Body of pancreas (tissue), 4 donors: ENCODE data around the gene SLC7A7. TPM values are rescaled to one million over a fixed set of nuclear protein-coding genes. Genes with fewer than 3 reads are reported as not detected.
"Not testable (repeated sequence)": the region's sequence is repeated elsewhere in the genome, so short reads cannot be mapped to it uniquely, and the experiment has no call there.

ENCODE experiments used
- ATAC-seq: fragments of 150-250 bp; one replicate; pipeline ENCODE4 v1.9.1; 2016
- DNase-seq, 4 donors: peaks; one replicate each; pipeline ENCODE4 v3.0.0-alpha.2; 2019
- H3K27ac ChIP-seq, 4 donors: fragments of 200-600 bp; sonication (generic); 1 replicate in 3 of 4; 2 replicates in 1 of 4; pipeline versions ENCODE4 v1.5.1 to v1.6.1; 2016 to 2019; ENCODE audit warnings: mild to moderate bottlenecking in 1 of 4, mixed read lengths in 1 of 4, moderate library complexity in 1 of 4
- H3K27me3 ChIP-seq, 2 donors: fragments of 200-600 bp; sonication (generic); one replicate each; pipeline ENCODE4 v1.6.0; 2016; ENCODE audit warnings: mild to moderate bottlenecking in 1 of 2
- H3K36me3 ChIP-seq, 2 donors: fragments of 200-600 bp; sonication (generic); replicated peaks in 1 of 2; 2 replicates each; pipeline ENCODE4 v1.5.1; 2016; ENCODE audit warnings: low read depth in 2 of 2; ENCODE audit not compliant: insufficient read depth in 1 of 2
- H3K4me1 ChIP-seq: fragments of 200-600 bp; sonication (generic); one replicate; pipeline ENCODE4 v1.6.0; 2016
- H3K4me3 ChIP-seq, 2 donors: fragments of 200-600 bp; sonication (generic); 1 replicate in 1 of 2; 2 replicates in 1 of 2; pipeline ENCODE4 v1.5.1; 2016 to 2019
- H3K9me3 ChIP-seq, 3 donors: fragments of 200-600 bp; sonication (generic); 1 replicate in 2 of 3; 2 replicates in 1 of 3; pipeline ENCODE4 v1.5.1; 2016
- POLR2A ChIP-seq, 3 donors: fragments of 450-650 bp; IDR thresholded peaks; one replicate each; pipeline ENCODE4 v1.6.1; 2016; ENCODE audit warnings: antibody characterized with exemption in 3 of 3, mild to moderate bottlenecking in 2 of 3
- WGBS, 2 donors: methylation state at CpG; one replicate each; pipeline ENCODE4 v1.1.5; 2017; 5-methylcytosine and 5-hydroxymethylcytosine counted together
- intact Hi-C: fragments of 100-400 bp; cut with DNase I; formaldehyde crosslinking; loops from one replicate; pipeline ENCODE4 v1.15.1; 2023
- total RNA-seq, 2 donors: library from RNA; depleted of rRNA; stranded (reverse); fragments of >200 nt; gene quantifications; one replicate each; pipeline ENCODE4 v1.1.0, GENCODE V29; 2016
- TF ChIP-seq, protein P1 (sequence below), 7 experiments: fragments of 450-650 bp in 4 of 7; fragments of 200-600 bp in 3 of 7; sonication (generic) in 3 of 7; IDR thresholded peaks; one replicate each; pipeline ENCODE4 v1.5.1; 2016 to 2019; ENCODE audit warnings: antibody characterized with exemption in 7 of 7

The SLC7A7 gene
- 10 to 100 TPM in 1 of 2 donors, 1 to 10 TPM in 1; 6.9 to 16.6 TPM for total RNA-seq

DNA sequence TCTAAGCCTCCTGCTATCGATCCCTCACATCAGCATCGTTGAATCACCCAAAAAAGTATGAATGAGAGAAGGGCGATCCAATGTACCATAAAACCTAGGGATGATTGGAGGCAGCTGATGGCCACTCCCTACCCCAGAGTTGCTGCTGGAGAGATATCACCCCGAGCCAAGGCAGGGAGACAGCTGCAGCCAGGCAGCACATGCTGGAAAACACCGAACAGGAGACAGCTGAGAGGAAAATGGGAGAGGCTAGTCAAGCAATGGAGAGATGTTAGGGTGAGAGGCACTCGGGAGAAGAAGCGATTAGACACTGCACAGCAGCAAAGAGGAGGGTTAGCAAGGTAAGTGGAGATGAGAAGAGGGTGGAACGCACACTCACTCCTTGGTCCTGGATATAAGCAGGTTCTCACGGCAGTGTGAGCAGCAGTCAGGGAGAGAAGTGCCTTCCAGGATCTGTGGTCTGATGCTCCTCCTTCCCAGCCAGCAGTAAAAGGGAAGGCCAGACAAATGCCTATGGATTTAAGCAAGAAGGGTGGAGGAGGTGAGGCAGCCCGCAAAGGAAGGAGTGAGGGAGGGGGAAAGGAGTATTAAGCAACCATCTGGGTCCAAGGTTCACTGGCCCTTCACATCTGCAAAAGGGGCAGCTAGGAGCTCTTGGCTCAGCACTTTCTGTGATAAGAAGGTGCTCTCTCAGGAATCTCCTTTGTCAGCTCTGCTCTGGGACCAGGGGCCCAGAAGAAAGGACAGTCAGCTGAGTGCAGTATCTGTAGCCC lies at the start of gene SLC7A7:
Gene SLC7A7 (minus strand): TSS at position 495 of the 773 bp plus-strand sequence. CDS start 2,037 bp downstream, outside the sequence.
- DNase-seq (peak in 1 of 4 donors; percentile 41), ATAC-seq (no peak)
- intact Hi-C loops, result no loop called here

DNA sequence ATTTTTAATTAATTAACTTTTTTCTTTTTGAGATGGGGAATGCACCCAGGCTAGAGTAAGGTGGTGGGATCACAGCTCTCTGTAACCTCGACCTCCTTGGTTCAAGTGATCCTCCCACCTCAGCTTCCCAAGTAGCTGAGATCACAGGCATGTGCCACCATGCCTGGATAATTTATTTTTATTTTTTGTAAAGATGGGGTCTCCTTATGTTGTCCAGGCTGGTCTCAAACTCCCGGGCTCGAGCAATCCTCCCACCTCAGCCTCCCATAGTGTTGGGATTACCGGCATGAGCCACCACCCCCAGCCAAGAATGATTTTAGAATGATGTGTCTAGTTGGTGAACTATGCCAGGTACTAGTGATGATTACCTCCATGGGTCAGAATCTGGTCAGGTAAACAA lies 49.7 kb upstream of the SLC7A7 start:
- Histone ChIP-seq H3K4me1 (peaks cover under 1% of the 10 kb centered on the region), H3K36me3 (no peaks in the 10 kb centered on the region), H3K27me3 (no peaks in the 10 kb centered on the region), H3K9me3 (no peaks in the 10 kb centered on the region), H3K27ac (no peak overlapping the region), H3K4me3 (no peak overlapping the region)
- DNase-seq, result no peak
- no peak for ATAC-seq
- WGBS, 2 donors, result 75 to 79% methylated on average over 4 of the region's 4 CpGs
- intact Hi-C loops, result no loop called here
- TF ChIP-seq, protein P1, sequence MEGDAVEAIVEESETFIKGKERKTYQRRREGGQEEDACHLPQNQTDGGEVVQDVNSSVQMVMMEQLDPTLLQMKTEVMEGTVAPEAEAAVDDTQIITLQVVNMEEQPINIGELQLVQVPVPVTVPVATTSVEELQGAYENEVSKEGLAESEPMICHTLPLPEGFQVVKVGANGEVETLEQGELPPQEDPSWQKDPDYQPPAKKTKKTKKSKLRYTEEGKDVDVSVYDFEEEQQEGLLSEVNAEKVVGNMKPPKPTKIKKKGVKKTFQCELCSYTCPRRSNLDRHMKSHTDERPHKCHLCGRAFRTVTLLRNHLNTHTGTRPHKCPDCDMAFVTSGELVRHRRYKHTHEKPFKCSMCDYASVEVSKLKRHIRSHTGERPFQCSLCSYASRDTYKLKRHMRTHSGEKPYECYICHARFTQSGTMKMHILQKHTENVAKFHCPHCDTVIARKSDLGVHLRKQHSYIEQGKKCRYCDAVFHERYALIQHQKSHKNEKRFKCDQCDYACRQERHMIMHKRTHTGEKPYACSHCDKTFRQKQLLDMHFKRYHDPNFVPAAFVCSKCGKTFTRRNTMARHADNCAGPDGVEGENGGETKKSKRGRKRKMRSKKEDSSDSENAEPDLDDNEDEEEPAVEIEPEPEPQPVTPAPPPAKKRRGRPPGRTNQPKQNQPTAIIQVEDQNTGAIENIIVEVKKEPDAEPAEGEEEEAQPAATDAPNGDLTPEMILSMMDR (IDR thresholded peaks at IDR 0.05), result no peak
- TF ChIP-seq POLR2A (IDR thresholded peaks at IDR 0.05), result no peak

More for the DNA sequence above, at the start of gene SLC7A7:
- no peaks in the 10 kb centered on the region for H3K9me3 ChIP-seq
- no peak within 1 kb of the TSS for H3K4me3 ChIP-seq
- WGBS, 2 donors, result 51 to 52% methylated on average over 10 of the region's 10 CpGs
- H3K4me1 ChIP-seq, result peaks cover 33% of the 10 kb centered on the region
- H3K36me3 ChIP-seq, result no peaks in the 10 kb centered on the region
- H3K27ac ChIP-seq, result peak within 1 kb of the TSS in 2 of 4 donors; percentile 42 to 65
- H3K27me3 ChIP-seq, result no peaks in the 10 kb centered on the region
- TF ChIP-seq POLR2A (IDR thresholded peaks at IDR 0.05), result no peak
- TF ChIP-seq, protein P1 (IDR thresholded peaks at IDR 0.05), result no peak

DNA sequence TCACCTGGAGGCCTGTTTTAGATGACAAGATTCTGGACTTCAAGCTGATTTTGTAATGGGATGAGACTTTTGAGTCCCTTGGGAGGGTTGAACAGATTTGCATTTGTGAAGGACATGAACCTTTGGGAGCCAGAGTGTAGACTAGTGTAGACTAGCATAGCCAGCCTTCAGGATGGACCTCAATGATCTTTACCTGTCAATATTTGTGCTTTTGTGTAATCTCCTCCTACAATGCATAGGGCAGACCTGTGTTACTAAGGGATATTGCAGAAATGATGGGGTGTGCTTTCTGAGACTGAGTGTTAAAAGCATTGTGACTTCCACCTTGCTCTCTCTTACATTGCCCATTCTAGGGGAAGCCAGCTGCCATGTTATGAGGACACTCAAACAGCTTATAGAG lies 46.4 kb upstream of the SLC7A7 start:
- intact Hi-C loops, result no loop called here
- H3K27ac ChIP-seq, result no peak overlapping the region
- TF ChIP-seq, protein P1 (IDR thresholded peaks at IDR 0.05), result no peak
- TF ChIP-seq POLR2A (IDR thresholded peaks at IDR 0.05), result no peak
- H3K4me1 ChIP-seq, result no peaks in the 10 kb centered on the region
- ATAC-seq (no peak), DNase-seq (no peak)
- no peaks in the 10 kb centered on the region for H3K9me3 ChIP-seq
- H3K36me3 ChIP-seq, result no peaks in the 10 kb centered on the region
- H3K27me3 ChIP-seq, result no peaks in the 10 kb centered on the region
- H3K4me3 ChIP-seq, result no peak overlapping the region

DNA sequence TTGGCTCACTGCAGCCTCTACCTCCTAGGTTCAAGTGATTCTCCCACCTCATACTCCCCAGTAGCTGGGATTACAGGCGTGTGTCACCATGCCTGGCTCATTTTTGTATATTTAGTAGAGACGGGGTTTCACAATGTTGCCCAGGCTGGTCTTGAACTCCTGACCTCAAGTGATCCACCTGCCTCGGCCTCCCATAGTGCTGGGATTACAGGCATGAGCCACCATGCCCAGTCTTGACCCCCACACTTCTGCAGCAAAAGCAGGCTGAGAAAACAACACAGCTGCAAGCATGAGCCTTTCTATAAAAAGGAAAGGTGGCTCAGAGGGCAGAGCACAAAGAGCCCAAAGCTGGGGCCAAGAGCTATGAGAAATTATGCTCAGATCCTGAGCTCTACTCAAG lies 45.1 kb upstream of the SLC7A7 start:
- WGBS, 2 donors, result 62 to 76% methylated on average over 3 of the region's 3 CpGs
- intact Hi-C loops, ATAC-seq, H3K4me1 ChIP-seq, H3K36me3 ChIP-seq, H3K9me3 ChIP-seq, H3K27ac ChIP-seq, H3K4me3 ChIP-seq, H3K27me3 ChIP-seq, DNase-seq: not testable (repeated sequence)

DNA sequence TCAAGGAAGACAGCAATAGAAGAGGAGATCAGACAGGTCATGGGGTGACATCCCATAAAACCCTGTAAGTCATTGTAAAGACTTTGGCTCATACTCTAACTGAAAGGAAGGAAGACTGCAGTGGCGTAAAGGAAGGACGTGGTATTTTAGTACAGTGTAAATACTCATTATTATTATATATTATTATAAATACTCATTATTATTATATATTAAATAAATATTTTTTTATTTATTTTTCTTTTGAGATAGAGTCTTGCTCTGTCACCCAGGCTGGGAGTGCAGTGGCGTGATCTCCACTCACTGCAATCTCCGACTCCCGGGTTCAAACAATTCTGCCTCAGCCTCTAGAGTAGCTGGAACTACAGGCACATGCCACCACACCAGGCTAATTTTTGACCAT lies 41.2 kb upstream of the SLC7A7 start:
- Histone ChIP-seq H3K9me3 (no peaks in the 10 kb centered on the region), H3K27me3 (no peaks in the 10 kb centered on the region), H3K36me3 (no peaks in the 10 kb centered on the region), H3K4me3 (no peak overlapping the region), H3K4me1 (peaks cover 14% of the 10 kb centered on the region), H3K27ac (no peak overlapping the region)
- ATAC-seq (no peak), DNase-seq (no peak)
- WGBS, 2 donors, result 88 to 89% methylated on average over 5 of the region's 5 CpGs
- no peak for TF ChIP-seq POLR2A (IDR thresholded peaks at IDR 0.05)
- TF ChIP-seq, protein P1 (IDR thresholded peaks at IDR 0.05), result no peak
- intact Hi-C loops, result loop anchor here (5.0 to 10.0 kb wide), 2 partner anchors 34 to 302 kb away; no protein-coding TSS in a partner anchor
